ENCODE data around the gene PSAPL1.

Gene PSAPL1

DNA sequence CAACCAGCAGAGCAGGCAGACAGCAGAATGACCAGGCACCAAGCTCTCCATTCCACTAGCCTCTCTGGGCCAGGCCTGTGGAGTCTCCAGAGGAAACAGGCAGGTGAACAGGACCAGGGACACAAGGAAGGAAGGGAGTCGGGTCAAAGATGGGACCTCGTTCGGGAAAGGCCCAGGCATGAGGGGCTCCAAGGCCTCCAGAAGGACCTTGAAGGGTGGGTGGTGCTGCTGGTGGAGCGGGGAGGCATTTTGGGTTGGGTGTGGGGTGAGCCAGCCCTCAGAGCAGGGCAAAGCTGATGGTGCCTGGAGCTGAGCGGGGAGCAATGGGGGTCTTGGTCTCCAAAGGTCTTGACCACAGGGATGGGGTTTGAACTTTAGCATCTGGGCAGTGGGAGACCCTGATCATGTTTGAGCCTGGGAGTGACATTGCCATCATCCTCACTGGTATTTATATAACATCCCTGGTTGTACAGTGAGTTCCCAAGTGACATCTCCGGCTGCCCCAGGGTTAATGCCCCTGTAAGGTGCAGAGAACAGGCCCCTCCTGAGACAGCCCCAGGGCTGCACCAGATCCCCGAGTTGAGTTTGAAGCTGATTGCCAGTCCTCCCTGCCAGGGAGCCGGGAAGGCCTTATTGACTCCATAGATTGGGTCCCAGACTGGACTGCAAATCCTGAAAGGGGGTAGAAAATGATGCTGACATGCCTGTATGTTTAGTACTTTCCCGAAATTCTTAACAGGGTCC lies 52.7 kb downstream of the PSAPL1 start:
- no peak for DNase-seq (ENCODE audit: low read depth)

- DNase-seq (ENCODE audit: low read depth) = no peak
Measured at GRCh38 chr4:7381221-7381889, 53.4 kb downstream of the PSAPL1 start.
